H1 (cell line): ENCODE results near the gene SLAMF1. TPM values are rescaled to one million over a fixed set of nuclear protein-coding genes. Genes with fewer than 3 reads are reported as not detected.

ENCODE experiments used
- CTCF ChIA-PET: fragments of 300-600 bp; sonication (Branson Sonifier 250); formaldehyde crosslinking; loops from one replicate; lab custom pipeline; 2021; ENCODE audit not compliant: partially characterized antibody; lab: Charles Lee
- POLR2A ChIA-PET: fragments of 300-600 bp; sonication (Branson Sonifier 250); formaldehyde crosslinking; loops from one replicate; lab custom pipeline; 2021; ENCODE audit warnings: inconsistent platforms; ENCODE audit not compliant: partially characterized antibody; lab: Charles Lee
- DNase-seq, 2 experiments: peaks; one replicate each; pipeline versions ENCODE4 v3.0.0 to v3.0.0-alpha.2; 2010 to 2022; ENCODE audit warnings: low spot score in 2 of 2, low read depth in 1 of 2, mixed read lengths in 1 of 2
- FAIRE-seq: peaks from 2 replicates; lab custom pipeline; 2011; peaks lifted over from hg19 to GRCh38; lab: Jason Lieb, UNC
- H2AFZ ChIP-seq: 2 replicates; pipeline ENCODE4 v1.8.1; 2012; ENCODE audit warnings: low read length, inconsistent platforms
- H2AK5ac ChIP-seq: 2 replicates; pipeline ENCODE4 v1.6.1; 2013; ENCODE audit warnings: low read depth, low read length
- H2BK120ac ChIP-seq: replicated peaks from 2 replicates; pipeline ENCODE3; 2013; ENCODE audit warnings: low read depth, low read length, inconsistent platforms
- H2BK12ac ChIP-seq: 2 replicates; pipeline ENCODE4 v1.6.1; 2013; ENCODE audit warnings: low read depth, low read length
- H2BK15ac ChIP-seq: 2 replicates; pipeline ENCODE4 v1.6.1; 2013; ENCODE audit warnings: low read length
- H2BK20ac ChIP-seq: 2 replicates; pipeline ENCODE4 v1.6.1; 2013; ENCODE audit warnings: low read length
- H2BK5ac ChIP-seq: 2 replicates; pipeline ENCODE4 v1.6.1; 2013; ENCODE audit warnings: low read depth, low read length
- H3K14ac ChIP-seq: 2 replicates; pipeline ENCODE4 v1.6.1; 2013; ENCODE audit warnings: inconsistent platforms; ENCODE audit not compliant: insufficient read length
- H3K18ac ChIP-seq: 2 replicates; pipeline ENCODE4 v1.6.1; 2013; ENCODE audit warnings: low read length; ENCODE audit errors: extremely low read depth
- H3K23ac ChIP-seq: 2 replicates; pipeline ENCODE4 v1.6.1; 2013; ENCODE audit warnings: inconsistent platforms; ENCODE audit not compliant: insufficient read length
- H3K23me2 ChIP-seq: 2 replicates; pipeline ENCODE4 v1.6.1; 2013; ENCODE audit warnings: low read depth, low read length
- H3K27ac ChIP-seq: 2 replicates; pipeline ENCODE4 v1.6.1; 2011; ENCODE audit warnings: low read depth, low read length, inconsistent platforms
- H3K27me3 ChIP-seq, 4 experiments: replicated peaks in 1 of 4; 1 replicate in 1 of 4; 2 replicates in 3 of 4; pipeline versions ENCODE4 v1.6.1 to v1.8.1; 2011 to 2013; ENCODE audit warnings: low read length in 3 of 4, mild to moderate bottlenecking in 3 of 4, inconsistent platforms in 2 of 4, mixed read lengths in 2 of 4, moderate library complexity in 1 of 4; ENCODE audit not compliant: control insufficient read depth in 3 of 4, insufficient read depth in 3 of 4; ENCODE audit errors: extremely low read depth in 1 of 4
- H3K36me3 ChIP-seq, 4 experiments: 2 replicates each; pipeline versions ENCODE4 v1.6.1 to v1.8.1; 2011 to 2013; ENCODE audit warnings: mild to moderate bottlenecking in 4 of 4, low read length in 3 of 4, moderate library complexity in 2 of 4, control low read depth in 1 of 4, inconsistent platforms in 1 of 4; ENCODE audit not compliant: insufficient read depth in 4 of 4, control insufficient read depth in 2 of 4
- H3K4ac ChIP-seq: replicated peaks from 2 replicates; pipeline ENCODE3; 2013; ENCODE audit warnings: low read length, low read depth, mixed read lengths, inconsistent platforms; ENCODE audit not compliant: insufficient read length
- H3K4me1 ChIP-seq, 4 experiments: replicated peaks in 1 of 4; 1 replicate in 1 of 4; 2 replicates in 3 of 4; pipeline versions ENCODE4 v1.6.1 to v1.8.1; 2011 to 2013; ENCODE audit warnings: low read length in 3 of 4, inconsistent platforms in 2 of 4, mixed read lengths in 1 of 4; ENCODE audit not compliant: insufficient read depth in 4 of 4, control insufficient read depth in 3 of 4
- H3K4me2 ChIP-seq, 2 experiments: 2 replicates each; pipeline versions ENCODE4 v1.6.1 to v1.8.1; 2011 to 2013; ENCODE audit warnings: low read depth in 2 of 2, low read length in 2 of 2, control low read depth in 1 of 2, inconsistent platforms in 1 of 2, mild to moderate bottlenecking in 1 of 2; ENCODE audit not compliant: insufficient read depth in 1 of 2
- H3K4me3 ChIP-seq, 4 experiments: fragments of 200-600, 300-600 bp in 1 of 4; sonication (generic), shearing (Covaris generic), sonication (Bioruptor Twin) in 1 of 4; 2 replicates each; pipeline versions ENCODE4 v1.5.1 to v1.8.1; 2011 to 2016; ENCODE audit warnings: low read length in 4 of 4, low read depth in 3 of 4, control low read depth in 2 of 4, inconsistent platforms in 2 of 4, mild to moderate bottlenecking in 2 of 4, mixed read lengths in 1 of 4, moderate library complexity in 1 of 4; ENCODE audit not compliant: insufficient read depth in 2 of 4; ENCODE audit errors: extremely low read depth in 1 of 4
- H3K56ac ChIP-seq: replicated peaks from 2 replicates; pipeline ENCODE3; 2013; ENCODE audit warnings: low read depth, mild to moderate bottlenecking, mixed read lengths, low read length, inconsistent platforms; ENCODE audit not compliant: insufficient read length
- H3K79me1 ChIP-seq: 2 replicates; pipeline ENCODE4 v1.6.1; 2013; ENCODE audit warnings: low read depth, low read length, control low read depth
- H3K79me2 ChIP-seq, 2 experiments: 2 replicates each; pipeline versions ENCODE4 v1.6.1 to v1.8.1; 2012 to 2013; ENCODE audit warnings: low read length in 2 of 2, mild to moderate bottlenecking in 2 of 2, inconsistent platforms in 1 of 2; ENCODE audit not compliant: insufficient read depth in 2 of 2, control insufficient read depth in 1 of 2
- H3K9ac ChIP-seq, 4 experiments: replicated peaks in 1 of 4; 1 replicate in 1 of 4; 2 replicates in 3 of 4; pipeline versions ENCODE4 v1.6.1 to v1.8.1; 2011 to 2013; ENCODE audit warnings: low read depth in 3 of 4, low read length in 3 of 4, control low read depth in 2 of 4, mild to moderate bottlenecking in 2 of 4, moderate library complexity in 2 of 4, inconsistent platforms in 1 of 4; ENCODE audit errors: extremely low read depth in 1 of 4
- H3K9me3 ChIP-seq, 2 experiments: 2 replicates each; pipeline versions ENCODE4 v1.6.1 to v1.8.1; 2012 to 2013; ENCODE audit warnings: mild to moderate bottlenecking in 2 of 2, moderate library complexity in 2 of 2, control low read depth in 1 of 2, inconsistent platforms in 1 of 2, low read depth in 1 of 2, low read length in 1 of 2, mixed read lengths in 1 of 2; ENCODE audit not compliant: insufficient read depth in 2 of 2
- H4K20me1 ChIP-seq, 2 experiments: replicated peaks in 1 of 2; 2 replicates each; pipeline versions ENCODE3 to v1.8.1; 2011 to 2013; ENCODE audit warnings: inconsistent platforms in 2 of 2, low read length in 2 of 2, mild to moderate bottlenecking in 1 of 2; ENCODE audit not compliant: insufficient read depth in 2 of 2, control insufficient read depth in 1 of 2
- H4K5ac ChIP-seq: 2 replicates; pipeline ENCODE4 v1.6.1; 2013; ENCODE audit warnings: low read length, low read depth, mixed read lengths, inconsistent platforms; ENCODE audit not compliant: insufficient read length
- H4K8ac ChIP-seq: 2 replicates; pipeline ENCODE4 v1.8.0; 2013; ENCODE audit warnings: mild to moderate bottlenecking, moderate library complexity, low read length, inconsistent platforms; ENCODE audit not compliant: insufficient read depth; ENCODE audit errors: extremely low read depth
- H4K91ac ChIP-seq: replicated peaks from 2 replicates; pipeline ENCODE3; 2013; ENCODE audit warnings: low read length, mixed read lengths, inconsistent platforms; ENCODE audit not compliant: insufficient read length
- BACH1 ChIP-seq: IDR thresholded peaks from 2 replicates; pipeline ENCODE4 v1.6.1; 2012; ENCODE audit warnings: low read length, improper control_type of control experiment
- BCL11A ChIP-seq, 2 experiments: IDR thresholded peaks; one replicate each; pipeline ENCODE4 v1.6.1; 2011; ENCODE audit warnings: low read depth in 2 of 2, low read length in 2 of 2, mild to moderate bottlenecking in 2 of 2
- GTF2F1 ChIP-seq: IDR thresholded peaks from 2 replicates; pipeline ENCODE4 v1.6.1; 2012; ENCODE audit warnings: low read depth, low read length, improper control_type of control experiment, borderline replicate concordance
- NANOG ChIP-seq: IDR thresholded peaks from 2 replicates; pipeline ENCODE4 v1.6.1; 2011; ENCODE audit warnings: low read length, low read depth, mild to moderate bottlenecking, inconsistent platforms; ENCODE audit not compliant: insufficient read depth, poor library complexity, severe bottlenecking
- PHF8 ChIP-seq: fragments of 200-600 bp; sonication (generic); conservative IDR thresholded peaks from 2 replicates; pipeline ENCODE4 v1.7.1; 2012; ENCODE audit warnings: low read depth, mild to moderate bottlenecking, inconsistent platforms, low read length, moderate library complexity
- RFX5 ChIP-seq: IDR thresholded peaks from 2 replicates; pipeline ENCODE4 v1.6.1; 2011; ENCODE audit warnings: low read depth, low read length, improper control_type of control experiment, borderline replicate concordance
- TAF7 ChIP-seq: optimal IDR thresholded peaks from 2 replicates; pipeline ENCODE3; 2011; ENCODE audit warnings: low read depth, mild to moderate bottlenecking, inconsistent platforms, low read length, moderate library complexity, borderline replicate concordance
- TBP ChIP-seq: IDR thresholded peaks from 2 replicates; pipeline ENCODE4 v1.6.1; 2011; ENCODE audit warnings: low read depth, low read length, improper control_type of control experiment
- WGBS, 2 experiments: shearing (Covaris generic) in 1 of 2; methylation state at CpG; one replicate each; pipeline versions ENCODE4 v1.1.6 to v1.1.7; 2013 to 2015; ENCODE audit warnings: low lambda C conversion rate in 2 of 2, mixed read lengths in 2 of 2, inconsistent platforms in 1 of 2, low coverage in 1 of 2, missing lambda C conversion rate in 1 of 2; ENCODE audit not compliant: insufficient replicate concordance in 2 of 2, insufficient coverage in 1 of 2, insufficient read length in 1 of 2; ENCODE audit errors: extremely low coverage in 1 of 2, missing lambda C conversion rate in 1 of 2; 5-methylcytosine and 5-hydroxymethylcytosine counted together
- polyA plus RNA-seq, 7 experiments: library from polyadenylated mRNA; depleted of rRNA in 3 of 7; stranded (reverse) in 5 of 7; unstranded in 2 of 7; fragments of >200 nt in 5 of 7; fragments of 200-250 nt in 2 of 7; gene quantifications; 1 replicate in 5 of 7; 2 replicates in 1 of 7; 4 replicates in 1 of 7; pipeline versions ENCODE4 v1.2.1 to v1.2.3, GENCODE V29; 2011 to 2013; ENCODE audit warnings: missing spikeins in 2 of 7, mixed read lengths in 2 of 7
- total RNA-seq: library from RNA; stranded (reverse); fragmentation: NEBNext Ultra II Directional; extraction: Animal tissue kit (Norgen Biotek cat#: 25700); gene quantifications from 2 replicates; pipeline ENCODE4 v1.2.1, GENCODE V29; 2021
- TF ChIP-seq, protein P1 (sequence below), 3 experiments: IDR thresholded peaks; 1 replicate in 2 of 3; 2 replicates in 1 of 3; pipeline versions ENCODE4 v1.5.1 to v1.6.1; 2011; ENCODE audit warnings: low read length in 3 of 3, mild to moderate bottlenecking in 3 of 3, inconsistent platforms in 2 of 3, low read depth in 1 of 3, moderate library complexity in 1 of 3; ENCODE audit not compliant: insufficient read depth in 1 of 3; ENCODE audit errors: control extremely low read depth in 1 of 3
- TF ChIP-seq, protein P2 (sequence below): IDR thresholded peaks from 2 replicates; pipeline ENCODE4 v1.6.1; 2012; ENCODE audit warnings: inconsistent platforms

The SLAMF1 gene
- total and polyA plus RNA-seq, 2 of the 8 experiments (the other 6 are each of a cell fraction or from before 2014, with no cell fraction given): not detected

- Histone ChIP-seq H3K4me2 (no peak overlapping the region), H3K36me3 (no peaks in the 10 kb centered on the region), H3K23me2 (no peaks in the 10 kb centered on the region; the same call in 1 of the 2 replicates), H2BK20ac (no peak overlapping the region), H2BK12ac (no peak overlapping the region), H2AK5ac (no peak overlapping the region), H2AFZ (no peak overlapping the region), H3K4me3 (no peak overlapping the region), H3K4ac (no peak overlapping the region), H3K9ac (no peak overlapping the region), H4K91ac (no peak overlapping the region), H3K9me3 (no peaks in the 10 kb centered on the region), H4K20me1 (no peaks in the 10 kb centered on the region), H3K56ac (no peak overlapping the region), H4K8ac (no peak overlapping the region), H3K27me3 (no peaks in the 10 kb centered on the region), H3K23ac (no peak overlapping the region), H3K79me1 (no peaks in the 10 kb centered on the region), H3K18ac (no peak overlapping the region), H2BK15ac (no peak overlapping the region), H3K79me2 (no peaks in the 10 kb centered on the region), H2BK5ac (no peak overlapping the region), H3K4me1 (no peaks in the 10 kb centered on the region; a peak in 1 of 7 replicates), H3K14ac (no peak overlapping the region), H3K27ac (no peak overlapping the region), H4K5ac (no peak overlapping the region), H2BK120ac (no peak overlapping the region)
- DNase-seq (no peak), FAIRE-seq (no peak)
- ChIA-PET POLR2A (no interaction called here), CTCF (interaction anchor here (1.1 to 2.7 kb wide), 3 partner anchors 12 to 18 kb away, joined by 4 to 9 read pairs (median 4); no protein-coding TSS in a partner anchor)
- 88% methylated on average over 5 of the region's 5 CpGs; no CpG with 5 or more reads in 1 of the 2 experiments for WGBS, 2 experiments
- no peak for TF ChIP-seq PHF8
- TF ChIP-seq RFX5: no peak
- TF ChIP-seq BACH1: no peak
- no peak for TF ChIP-seq GTF2F1
- no peak for TF ChIP-seq NANOG
- TF ChIP-seq, protein P1, sequence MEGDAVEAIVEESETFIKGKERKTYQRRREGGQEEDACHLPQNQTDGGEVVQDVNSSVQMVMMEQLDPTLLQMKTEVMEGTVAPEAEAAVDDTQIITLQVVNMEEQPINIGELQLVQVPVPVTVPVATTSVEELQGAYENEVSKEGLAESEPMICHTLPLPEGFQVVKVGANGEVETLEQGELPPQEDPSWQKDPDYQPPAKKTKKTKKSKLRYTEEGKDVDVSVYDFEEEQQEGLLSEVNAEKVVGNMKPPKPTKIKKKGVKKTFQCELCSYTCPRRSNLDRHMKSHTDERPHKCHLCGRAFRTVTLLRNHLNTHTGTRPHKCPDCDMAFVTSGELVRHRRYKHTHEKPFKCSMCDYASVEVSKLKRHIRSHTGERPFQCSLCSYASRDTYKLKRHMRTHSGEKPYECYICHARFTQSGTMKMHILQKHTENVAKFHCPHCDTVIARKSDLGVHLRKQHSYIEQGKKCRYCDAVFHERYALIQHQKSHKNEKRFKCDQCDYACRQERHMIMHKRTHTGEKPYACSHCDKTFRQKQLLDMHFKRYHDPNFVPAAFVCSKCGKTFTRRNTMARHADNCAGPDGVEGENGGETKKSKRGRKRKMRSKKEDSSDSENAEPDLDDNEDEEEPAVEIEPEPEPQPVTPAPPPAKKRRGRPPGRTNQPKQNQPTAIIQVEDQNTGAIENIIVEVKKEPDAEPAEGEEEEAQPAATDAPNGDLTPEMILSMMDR (IDR thresholded peaks at IDR 0.05; ENCODE audit: control extremely low read depth in 1 of 3, insufficient read depth in 1 of 3, low read depth in 1 of 3, low read length in 3 of 3): no peak
- TF ChIP-seq BCL11A (IDR thresholded peaks at IDR 0.05; ENCODE audit: low read depth in 2 of 2, low read length in 2 of 2): no peak
- TF ChIP-seq TAF7: no peak
- TF ChIP-seq, protein P2, sequence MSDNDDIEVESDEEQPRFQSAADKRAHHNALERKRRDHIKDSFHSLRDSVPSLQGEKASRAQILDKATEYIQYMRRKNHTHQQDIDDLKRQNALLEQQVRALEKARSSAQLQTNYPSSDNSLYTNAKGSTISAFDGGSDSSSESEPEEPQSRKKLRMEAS: no peak
- TF ChIP-seq TBP: no peak
Observed at GRCh38 chr1:160622501-160623226, 24.2 kb downstream of the SLAMF1 start.
